GM12864 (cell line): ENCODE results near the gene NEDD9.

Source experiments
- DNase-seq: peaks from one replicate; pipeline ENCODE4 v3.0.0-alpha.2; 2011; ENCODE audit warnings: low read depth
- H3K4me3 ChIP-seq: 2 replicates; pipeline ENCODE4 v1.5.1; 2011; ENCODE audit warnings: mild to moderate bottlenecking, low read depth, low read length, control low read depth
- TF ChIP-seq, protein P1 (sequence below): IDR thresholded peaks from 2 replicates; pipeline ENCODE4 v1.5.1; 2011; ENCODE audit warnings: low read depth, mild to moderate bottlenecking, moderate library complexity, low read length, control low read depth, inconsistent platforms; ENCODE audit errors: missing control alignments

The NEDD9 gene

GRCh38 chr6:11262242-11262641 is 29.8 kb upstream of the NEDD9 start:
- no peak overlapping the region for H3K4me3 ChIP-seq
- TF ChIP-seq, protein P1, sequence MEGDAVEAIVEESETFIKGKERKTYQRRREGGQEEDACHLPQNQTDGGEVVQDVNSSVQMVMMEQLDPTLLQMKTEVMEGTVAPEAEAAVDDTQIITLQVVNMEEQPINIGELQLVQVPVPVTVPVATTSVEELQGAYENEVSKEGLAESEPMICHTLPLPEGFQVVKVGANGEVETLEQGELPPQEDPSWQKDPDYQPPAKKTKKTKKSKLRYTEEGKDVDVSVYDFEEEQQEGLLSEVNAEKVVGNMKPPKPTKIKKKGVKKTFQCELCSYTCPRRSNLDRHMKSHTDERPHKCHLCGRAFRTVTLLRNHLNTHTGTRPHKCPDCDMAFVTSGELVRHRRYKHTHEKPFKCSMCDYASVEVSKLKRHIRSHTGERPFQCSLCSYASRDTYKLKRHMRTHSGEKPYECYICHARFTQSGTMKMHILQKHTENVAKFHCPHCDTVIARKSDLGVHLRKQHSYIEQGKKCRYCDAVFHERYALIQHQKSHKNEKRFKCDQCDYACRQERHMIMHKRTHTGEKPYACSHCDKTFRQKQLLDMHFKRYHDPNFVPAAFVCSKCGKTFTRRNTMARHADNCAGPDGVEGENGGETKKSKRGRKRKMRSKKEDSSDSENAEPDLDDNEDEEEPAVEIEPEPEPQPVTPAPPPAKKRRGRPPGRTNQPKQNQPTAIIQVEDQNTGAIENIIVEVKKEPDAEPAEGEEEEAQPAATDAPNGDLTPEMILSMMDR, result no peak
- DNase-seq, result no peak

GRCh38 chr6:11260249-11261038 is 28.0 kb upstream of the NEDD9 start:
- TF ChIP-seq, protein P1, result no peak
- H3K4me3 ChIP-seq, result no peak overlapping the region
- no peak for DNase-seq

DNA sequence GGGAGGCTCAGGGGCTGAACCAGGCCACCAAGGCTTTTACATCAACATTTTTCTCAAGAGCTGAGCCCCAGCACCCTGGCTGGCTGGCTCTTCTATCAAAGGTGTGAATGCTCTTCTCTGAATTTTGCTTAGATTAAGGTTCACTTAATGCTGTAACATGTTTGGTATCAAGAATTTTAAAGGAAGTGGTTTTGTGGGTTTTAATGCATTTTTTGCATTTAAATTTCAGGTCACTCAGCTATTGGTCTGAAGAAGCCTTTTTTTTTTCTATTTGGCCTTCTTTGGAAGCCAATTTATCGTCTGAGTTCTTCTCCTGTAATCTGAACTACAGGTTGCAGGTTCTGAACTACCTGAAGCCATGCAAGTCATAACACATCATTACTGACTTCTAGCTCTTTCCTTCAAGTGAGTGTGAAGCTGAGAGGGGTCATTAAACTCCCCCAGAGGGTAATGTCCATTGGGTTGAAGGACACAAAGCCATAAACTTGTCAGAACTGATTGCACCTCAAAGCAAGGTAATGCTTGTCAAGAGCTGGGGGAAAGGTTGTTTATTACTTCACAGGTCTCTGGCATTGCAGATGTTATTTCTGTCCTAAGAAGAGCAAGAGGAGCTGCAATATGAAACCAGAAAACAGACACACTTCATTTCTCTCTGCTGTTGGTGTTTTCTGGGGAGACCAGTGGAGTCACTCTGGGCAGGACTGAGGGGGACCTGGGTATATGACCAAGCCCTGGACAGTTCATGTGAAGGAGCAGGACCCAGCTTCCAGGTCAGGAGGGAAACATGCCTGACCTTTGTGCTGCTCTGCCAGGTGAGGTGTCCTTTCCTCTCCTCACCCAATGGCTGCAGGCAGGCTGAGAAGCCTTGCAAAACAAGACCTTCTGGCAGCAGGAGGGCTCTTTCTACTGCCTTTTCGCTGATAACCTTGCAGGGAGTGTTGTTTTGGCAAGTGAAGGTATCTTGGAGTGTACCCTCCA is 26.1 kb upstream of the NEDD9 start:
- TF ChIP-seq, protein P1, result no peak
- H3K4me3 ChIP-seq, result no peak overlapping the region
- no peak for DNase-seq

GRCh38 chr6:11255610-11256009 is 23.1 kb upstream of the NEDD9 start:
- DNase-seq, result no peak
- no peak overlapping the region for H3K4me3 ChIP-seq
- TF ChIP-seq, protein P1, result no peak

GRCh38 chr6:11253594-11253993 is 21.1 kb upstream of the NEDD9 start:
- H3K4me3 ChIP-seq, result no peak overlapping the region
- TF ChIP-seq, protein P1, result no peak
- no peak for DNase-seq

GRCh38 chr6:11251553-11252360 is 19.3 kb upstream of the NEDD9 start:
- TF ChIP-seq, protein P1, result no peak
- DNase-seq, result no peak
- H3K4me3 ChIP-seq, result no peak overlapping the region
